ENCODE measurements around the gene TCF21.
"Not testable (repeated sequence)": the region's sequence is repeated elsewhere in the genome, so short reads cannot be mapped to it uniquely, and the experiment has no call there.

TCF21 gene

GRCh38 chr6:133936352-133936751 lies 47.4 kb downstream of the TCF21 start:
- not testable (repeated sequence) for DNase-seq

- DNase-seq = no peak
Observed at GRCh38 chr6:133937909-133938308, 49.0 kb downstream of the TCF21 start.

GRCh38 chr6:133938533-133938932 lies 49.6 kb downstream of the TCF21 start:
- no peak for DNase-seq

GRCh38 chr6:133939778-133940667 lies 51.1 kb downstream of the TCF21 start:
- DNase-seq = no peak

All from stimulated activated CD4-positive, alpha-beta T cell treated with anti-CD3 and anti-CD28 coated beads, Interleukin-2, amount 100 ng/mL, for 48 hours (primary cell).